ENCODE measurements around the gene ACOT11. TPM values are rescaled to one million over a fixed set of nuclear protein-coding genes. Genes with fewer than 3 reads are reported as not detected.

ACOT11 gene
- total RNA-seq (10 to 100 TPM in 3 of 4 donors, 1 to 10 TPM in 1; 8.9 to 30.5 (median 19.8) TPM), polyA plus RNA-seq (10 to 100 TPM; 21.0 to 40.9 (median 31.9) TPM)

- Histone ChIP-seq H3K4me3 (peak within 1 kb of the TSS; percentile 17 to 51 (median 46)), H3K27me3 (no peaks in the 10 kb centered on the region), H3K9me3 (no peaks in the 10 kb centered on the region), H3K27ac (peak within 1 kb of the TSS; percentile 83 to 90 (median 88)), H3K36me3 (no peaks in the 10 kb centered on the region), H3K4me1 (peaks cover 0 to 53% (median 51%) of the 10 kb centered on the region in 4 donors)
- 48 to 60% methylated on average over 25 of the region's 25 CpGs for WGBS, 2 donors
- TF ChIP-seq CTCF (IDR thresholded peaks at IDR 0.05) (peak; percentile 66 to 93 (median 78)), POLR2A (IDR thresholded peaks at IDR 0.05) (peak in 1 of 2 donors; percentile 50), EP300 (IDR thresholded peaks at IDR 0.05) (peak; percentile 30 to 83 (median 60)), POLR2AphosphoS5 (IDR thresholded peaks at IDR 0.05) (peak; percentile 85 to 97 (median 91))
- intact Hi-C loops (cut with DNase I), result loop anchor here (1.0 to 5.0 kb wide), 5 partner anchors 34 to 275 kb away; partner anchors contain the start of gene TTC4
- peak; percentile 98 for DNase-seq
These were observed at the start of gene ACOT11 for GRCh38 chr1:54547601-54548388. TSS of gene ACOT11 (plus strand) at chr1:54548228. CDS start at chr1:54548310, 82 bp downstream.

GRCh38 chr1:54498383-54499096 is 49.5 kb upstream of the ACOT11 start:
- Histone ChIP-seq H3K27ac (no peak overlapping the region), H3K9me3 (no peaks in the 10 kb centered on the region), H3K4me1 (peaks cover 0 to 17% (median 15%) of the 10 kb centered on the region in 4 donors), H3K4me3 (peak overlapping the region in 2 of 4 donors; percentile 51), H3K27me3 (no peaks in the 10 kb centered on the region), H3K36me3 (no peaks in the 10 kb centered on the region)
- 79% methylated on average over 4 of the region's 4 CpGs for WGBS, 2 donors
- DNase-seq, result no peak
- intact Hi-C loops (cut with DNase I), result loop anchor here (2.0 to 10.0 kb wide), 4 partner anchors 48 to 312 kb away; partner anchors contain the start of gene TTC4
- TF ChIP-seq EP300 (IDR thresholded peaks at IDR 0.05) (no peak), POLR2A (IDR thresholded peaks at IDR 0.05) (no peak), POLR2AphosphoS5 (IDR thresholded peaks at IDR 0.05) (no peak), CTCF (IDR thresholded peaks at IDR 0.05) (no peak)

GRCh38 chr1:54499097-54499359 is 49.0 kb upstream of the ACOT11 start:
- WGBS, 2 donors, result 4 to 17% methylated on average over 9 of the region's 9 CpGs
- H3K27ac ChIP-seq, result peak overlapping the region in 1 of 4 donors; percentile 55
- DNase-seq, result no peak
- H3K4me3 ChIP-seq, result peak overlapping the region; percentile 16 to 51 (median 46)
- TF ChIP-seq POLR2A (IDR thresholded peaks at IDR 0.05) (no peak), CTCF (IDR thresholded peaks at IDR 0.05) (no peak), EP300 (IDR thresholded peaks at IDR 0.05) (no peak), POLR2AphosphoS5 (IDR thresholded peaks at IDR 0.05) (no peak)
- H3K4me1 ChIP-seq, result peaks cover 0 to 17% (median 15%) of the 10 kb centered on the region in 4 donors
- intact Hi-C loops (cut with DNase I), result loop anchor here (2.0 to 10.0 kb wide), 4 partner anchors 48 to 312 kb away; partner anchors contain the start of gene TTC4
- H3K27me3 ChIP-seq, result no peaks in the 10 kb centered on the region
- no peaks in the 10 kb centered on the region for H3K36me3 ChIP-seq
- H3K9me3 ChIP-seq, result no peaks in the 10 kb centered on the region

GRCh38 chr1:54499360-54500106 is 48.5 kb upstream of the ACOT11 start:
- peak overlapping the region; percentile 16 to 51 (median 46) for H3K4me3 ChIP-seq
- intact Hi-C loops (cut with DNase I), result loop anchor here (2.0 to 10.0 kb wide), 4 partner anchors 47 to 311 kb away; partner anchors contain the start of gene TTC4
- TF ChIP-seq POLR2AphosphoS5 (IDR thresholded peaks at IDR 0.05) (peak in 1 of 4 donors; percentile 14), POLR2A (IDR thresholded peaks at IDR 0.05) (no peak), EP300 (IDR thresholded peaks at IDR 0.05) (no peak), CTCF (IDR thresholded peaks at IDR 0.05) (peak; percentile 27 to 62 (median 36))
- WGBS, 2 donors, result 1 to 2% methylated on average over 50 of the region's 50 CpGs
- no peaks in the 10 kb centered on the region for H3K36me3 ChIP-seq
- H3K27ac ChIP-seq, result peak overlapping the region in 3 of 4 donors; percentile 7 to 55 (median 55)
- H3K4me1 ChIP-seq, result peaks cover 0 to 17% (median 15%) of the 10 kb centered on the region in 4 donors
- no peaks in the 10 kb centered on the region for H3K27me3 ChIP-seq
- no peak for DNase-seq
- H3K9me3 ChIP-seq, result no peaks in the 10 kb centered on the region

Measured in sigmoid colon (tissue), 7 donors.